Suprapubic skin (tissue), 4 donors: Measurements from ENCODE around the gene CLNS1A. TPM values are rescaled to one million over a fixed set of nuclear protein-coding genes. Genes with fewer than 3 reads are reported as not detected.
"Not testable (repeated sequence)": the region's sequence is repeated elsewhere in the genome, so short reads cannot be mapped to it uniquely, and the experiment has no call there.

ENCODE experiments used
- DNase-seq, 2 donors: peaks; one replicate each; pipeline ENCODE4 v3.0.0-alpha.2; 2019; ENCODE audit warnings: low spot score in 2 of 2
- H3K27ac ChIP-seq: fragments of 200-600 bp; sonication (generic); one replicate; pipeline ENCODE4 v1.5.1; 2019
- H3K27me3 ChIP-seq: fragments of 200-600 bp; sonication (generic); one replicate; pipeline ENCODE4 v1.5.1; 2019
- H3K36me3 ChIP-seq: fragments of 200-600 bp; sonication (generic); one replicate; pipeline ENCODE4 v1.5.1; 2019
- H3K4me1 ChIP-seq: fragments of 200-600 bp; sonication (generic); one replicate; pipeline ENCODE4 v1.5.1; 2019
- H3K4me3 ChIP-seq: fragments of 200-600 bp; sonication (generic); one replicate; pipeline ENCODE4 v1.5.1; 2019; ENCODE audit warnings: mild to moderate bottlenecking
- H3K9me3 ChIP-seq: fragments of 200-600 bp; sonication (generic); one replicate; pipeline ENCODE4 v1.5.1; 2019
- EP300 ChIP-seq: sonication (generic); formaldehyde crosslinking; IDR thresholded peaks from one replicate; pipeline ENCODE4 v1.6.1; 2017; ENCODE audit warnings: antibody characterized with exemption
- POLR2A ChIP-seq, 2 donors: fragments of 450-650 bp; IDR thresholded peaks; one replicate each; pipeline ENCODE4 v1.6.1; 2017; ENCODE audit warnings: antibody characterized with exemption in 2 of 2, mild to moderate bottlenecking in 2 of 2, moderate library complexity in 2 of 2
- POLR2AphosphoS5 ChIP-seq, 3 donors: sonication (generic); formaldehyde crosslinking; IDR thresholded peaks; one replicate each; pipeline ENCODE4 v1.6.1; 2017; ENCODE audit warnings: antibody characterized with exemption in 3 of 3
- WGBS: methylation state at CpG from one replicate; pipeline ENCODE4 v1.1.5; 2018; 5-methylcytosine and 5-hydroxymethylcytosine counted together
- total RNA-seq, 4 donors: library from RNA; depleted of rRNA; stranded (reverse); fragments of >200 nt; gene quantifications; one replicate each; pipeline ENCODE4 v1.1.0, GENCODE V29; 2016
- TF ChIP-seq, protein P1 (sequence below), 2 donors: fragments of 200-600 bp in 1 of 2; fragments of 450-650 bp in 1 of 2; sonication (generic) in 1 of 2; IDR thresholded peaks; one replicate each; pipeline ENCODE4 v1.5.1; 2016 to 2019; ENCODE audit warnings: antibody characterized with exemption in 2 of 2, mild to moderate bottlenecking in 1 of 2, moderate library complexity in 1 of 2

CLNS1A gene
- total RNA-seq, 4 donors from 2014 or later, result 36.6 to 88.1 (median 69.2) TPM

- Histone ChIP-seq H3K27ac (no peak overlapping the region), H3K27me3 (no peaks in the 10 kb centered on the region), H3K4me1 (peaks cover 6% of the 10 kb centered on the region), H3K36me3 (no peaks in the 10 kb centered on the region), H3K9me3 (no peaks in the 10 kb centered on the region), H3K4me3 (no peak overlapping the region)
- TF ChIP-seq POLR2AphosphoS5 (IDR thresholded peaks at IDR 0.05) (no peak), EP300 (no peak), POLR2A (IDR thresholded peaks at IDR 0.05) (no peak)
- TF ChIP-seq, protein P1, sequence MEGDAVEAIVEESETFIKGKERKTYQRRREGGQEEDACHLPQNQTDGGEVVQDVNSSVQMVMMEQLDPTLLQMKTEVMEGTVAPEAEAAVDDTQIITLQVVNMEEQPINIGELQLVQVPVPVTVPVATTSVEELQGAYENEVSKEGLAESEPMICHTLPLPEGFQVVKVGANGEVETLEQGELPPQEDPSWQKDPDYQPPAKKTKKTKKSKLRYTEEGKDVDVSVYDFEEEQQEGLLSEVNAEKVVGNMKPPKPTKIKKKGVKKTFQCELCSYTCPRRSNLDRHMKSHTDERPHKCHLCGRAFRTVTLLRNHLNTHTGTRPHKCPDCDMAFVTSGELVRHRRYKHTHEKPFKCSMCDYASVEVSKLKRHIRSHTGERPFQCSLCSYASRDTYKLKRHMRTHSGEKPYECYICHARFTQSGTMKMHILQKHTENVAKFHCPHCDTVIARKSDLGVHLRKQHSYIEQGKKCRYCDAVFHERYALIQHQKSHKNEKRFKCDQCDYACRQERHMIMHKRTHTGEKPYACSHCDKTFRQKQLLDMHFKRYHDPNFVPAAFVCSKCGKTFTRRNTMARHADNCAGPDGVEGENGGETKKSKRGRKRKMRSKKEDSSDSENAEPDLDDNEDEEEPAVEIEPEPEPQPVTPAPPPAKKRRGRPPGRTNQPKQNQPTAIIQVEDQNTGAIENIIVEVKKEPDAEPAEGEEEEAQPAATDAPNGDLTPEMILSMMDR (IDR thresholded peaks at IDR 0.05), result no peak
- no peak for DNase-seq
- WGBS, result 75% methylated on average over 2 of the region's 2 CpGs
Measured at GRCh38 chr11:77642228-77642627, 4.6 kb upstream of the CLNS1A start.

GRCh38 chr11:77636731-77637344, 756 bp downstream of the CLNS1A start:
- 2% methylated on average over 14 of the region's 14 CpGs for WGBS
- no peak overlapping the region for H3K27ac ChIP-seq
- peaks cover 18% of the 10 kb centered on the region for H3K4me1 ChIP-seq
- no peaks in the 10 kb centered on the region for H3K9me3 ChIP-seq
- TF ChIP-seq POLR2AphosphoS5 (IDR thresholded peaks at IDR 0.05) (no peak), EP300 (no peak), POLR2A (IDR thresholded peaks at IDR 0.05) (no peak)
- TF ChIP-seq, protein P1 (IDR thresholded peaks at IDR 0.05), result no peak
- H3K36me3 ChIP-seq, result no peaks in the 10 kb centered on the region
- no peaks in the 10 kb centered on the region for H3K27me3 ChIP-seq
- peak overlapping the region; percentile 74 for H3K4me3 ChIP-seq
- no peak for DNase-seq

DNA sequence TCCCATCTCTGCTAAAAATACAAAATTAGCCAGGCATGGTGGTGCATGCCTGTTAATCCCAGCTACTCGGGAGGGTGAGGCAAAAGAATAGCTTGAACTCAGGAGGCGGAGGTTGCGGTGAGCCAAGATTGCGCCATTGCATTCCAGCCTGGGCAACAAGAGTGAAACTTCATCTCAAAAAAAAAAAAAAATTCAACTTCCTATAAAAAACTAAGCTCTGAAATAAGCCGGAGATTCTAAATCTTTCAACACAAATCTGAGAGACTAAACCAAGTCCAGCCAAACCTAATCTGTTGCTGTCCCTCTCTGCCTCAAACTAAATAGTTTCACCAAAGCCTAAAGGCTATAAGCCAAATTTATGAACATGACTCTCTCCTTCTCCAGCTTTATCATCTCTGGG, 3.7 kb downstream of the CLNS1A start:
- not testable (repeated sequence) for H3K4me3 ChIP-seq, H3K27ac ChIP-seq, DNase-seq, H3K27me3 ChIP-seq, H3K36me3 ChIP-seq, H3K9me3 ChIP-seq
- peaks cover 18% of the 10 kb centered on the region for H3K4me1 ChIP-seq
- 79% methylated on average over 5 of the region's 5 CpGs for WGBS

- DNase-seq, result no peak
- Histone ChIP-seq H3K9me3 (no peaks in the 10 kb centered on the region), H3K27me3 (no peaks in the 10 kb centered on the region), H3K27ac (no peak overlapping the region), H3K4me1 (no peaks in the 10 kb centered on the region), H3K4me3 (no peak overlapping the region), H3K36me3 (peaks cover 19% of the 10 kb centered on the region)
- WGBS, result 76% methylated on average over 4 of the region's 4 CpGs
- TF ChIP-seq POLR2A (IDR thresholded peaks at IDR 0.05) (no peak), POLR2AphosphoS5 (IDR thresholded peaks at IDR 0.05) (no peak), EP300 (no peak)
- TF ChIP-seq, protein P1 (IDR thresholded peaks at IDR 0.05), result no peak
Measured at GRCh38 chr11:77630157-77630710, 7.4 kb downstream of the CLNS1A start.

DNA sequence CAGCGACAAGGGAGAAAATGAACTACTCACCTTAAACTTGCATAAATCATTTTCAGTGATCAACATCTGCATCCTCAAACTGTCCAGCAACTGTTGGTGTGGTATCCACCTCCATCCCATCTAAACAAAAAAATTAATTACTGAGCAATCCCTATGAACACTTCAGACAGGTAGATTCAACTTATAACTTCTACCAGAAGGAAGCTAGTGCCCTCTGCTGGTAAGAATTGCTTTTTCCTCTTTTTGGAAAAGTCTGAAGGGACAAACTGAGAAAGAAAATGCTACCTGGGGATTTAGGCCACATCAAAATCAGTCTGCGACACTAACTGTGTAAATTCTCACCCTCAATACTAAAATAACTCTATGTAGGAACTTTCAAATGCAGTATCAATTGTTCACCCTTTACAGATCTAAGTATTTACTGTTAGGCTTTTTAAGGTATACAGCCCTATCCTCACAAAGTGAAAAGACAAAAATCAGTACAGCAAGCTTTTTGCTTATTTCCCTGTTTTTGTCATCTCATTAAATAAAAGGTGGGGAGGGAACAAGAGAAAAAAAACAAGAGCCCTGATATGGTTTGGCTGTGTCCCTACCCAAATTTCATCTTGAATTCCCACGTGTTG, 17.9 kb downstream of the CLNS1A start:
- no peak overlapping the region for H3K27ac ChIP-seq
- no peaks in the 10 kb centered on the region for H3K9me3 ChIP-seq
- no peaks in the 10 kb centered on the region for H3K4me1 ChIP-seq
- DNase-seq, result no peak
- 87% methylated on average over 3 of the region's 3 CpGs for WGBS
- peaks cover 85% of the 10 kb centered on the region for H3K36me3 ChIP-seq
- TF ChIP-seq EP300, result no peak
- no peak for TF ChIP-seq POLR2AphosphoS5 (IDR thresholded peaks at IDR 0.05)
- TF ChIP-seq, protein P1 (IDR thresholded peaks at IDR 0.05), result peak; percentile 25 to 51
- no peak for TF ChIP-seq POLR2A (IDR thresholded peaks at IDR 0.05)
- no peak overlapping the region for H3K4me3 ChIP-seq
- H3K27me3 ChIP-seq, result no peaks in the 10 kb centered on the region
